B cell (primary cell): ENCODE results near the gene CHPF2. TPM values are rescaled to one million over a fixed set of nuclear protein-coding genes. Genes with fewer than 3 reads are reported as not detected.

Experiments
- ATAC-seq: fragments of 200-7000 bp; cut with Tn5 transposase; one replicate; pipeline ENCODE4 v1.10.0; 2021; ENCODE audit warnings: low read depth, mild to moderate bottlenecking, moderate number of reproducible peaks, moderate library complexity
- CTCF ChIA-PET: fragments of 350-600 bp; sonication (Branson Sonifier 250); formaldehyde crosslinking; loops from one replicate; lab custom pipeline; 2021; ENCODE audit warnings: antibody characterized with exemption, inconsistent platforms; lab: Charles Lee
- POLR2A ChIA-PET: fragments of 350-600 bp; sonication (Branson Sonifier 250); formaldehyde crosslinking; loops from one replicate; lab custom pipeline; 2021; ENCODE audit warnings: antibody characterized with exemption; lab: Charles Lee
- DNase-seq: peaks from one replicate; pipeline ENCODE4 v3.0.0; 2013
- H2AFZ ChIP-seq: 2 replicates; pipeline ENCODE4 v1.6.1; 2012; ENCODE audit warnings: mild to moderate bottlenecking, low read depth, low read length; ENCODE audit not compliant: insufficient read depth, poor library complexity, severe bottlenecking
- H3K27ac ChIP-seq, 2 donors: 1 replicate in 1 of 2; 2 replicates in 1 of 2; pipeline ENCODE4 v1.5.1; 2012 to 2013; ENCODE audit warnings: low read length in 2 of 2, mild to moderate bottlenecking in 2 of 2, moderate library complexity in 1 of 2
- H3K27me3 ChIP-seq, 4 experiments: fragments of 200-600 bp in 1 of 4; sonication (generic) in 1 of 4; replicated peaks in 1 of 4; 1 replicate in 2 of 4; 2 replicates in 2 of 4; pipeline versions ENCODE4 v1.6.1 to v1.7.0; 2013 to 2016; ENCODE audit warnings: low read length in 3 of 4, mild to moderate bottlenecking in 2 of 4, mixed read lengths in 1 of 4, moderate library complexity in 1 of 4; ENCODE audit not compliant: insufficient read depth in 4 of 4, control insufficient read depth in 3 of 4; ENCODE audit errors: control extremely low read depth in 1 of 4
- H3K36me3 ChIP-seq, 2 experiments: replicated peaks in 1 of 2; 1 replicate in 1 of 2; 2 replicates in 1 of 2; pipeline versions ENCODE4 v1.6.1 to v1.7.1; 2013; ENCODE audit warnings: low read length in 1 of 2; ENCODE audit not compliant: insufficient read depth in 2 of 2, control insufficient read depth in 1 of 2; ENCODE audit errors: control extremely low read depth in 1 of 2, extremely low read depth in 1 of 2
- H3K4me1 ChIP-seq, 2 donors: fragments of 200-600 bp in 1 of 2; sonication (generic) in 1 of 2; 1 replicate in 1 of 2; 2 replicates in 1 of 2; pipeline versions ENCODE4 v1.5.1 to v1.6.1; 2013 to 2017; ENCODE audit warnings: low read length in 2 of 2; ENCODE audit not compliant: control insufficient read depth in 2 of 2, insufficient read depth in 2 of 2
- H3K4me2 ChIP-seq: replicated peaks from 2 replicates; pipeline ENCODE3; 2012; ENCODE audit warnings: mild to moderate bottlenecking, low read depth, low read length; ENCODE audit not compliant: poor library complexity, severe bottlenecking
- H3K4me3 ChIP-seq, 5 experiments: fragments of 200-600 bp in 1 of 5; sonication (generic) in 1 of 5; 1 replicate in 3 of 5; 2 replicates in 2 of 5; pipeline versions ENCODE4 v1.5.1 to v1.7.0; 2011 to 2016; ENCODE audit warnings: low read length in 4 of 5, mild to moderate bottlenecking in 4 of 5, low read depth in 2 of 5, control low read depth in 1 of 5, moderate library complexity in 1 of 5; ENCODE audit not compliant: insufficient read depth in 1 of 5; ENCODE audit errors: control extremely low read depth in 1 of 5, extremely low read depth in 1 of 5
- H3K79me2 ChIP-seq: fragments of 200-600 bp; sonication (generic); one replicate; pipeline ENCODE4 v1.6.0; 2016; ENCODE audit warnings: low read length; ENCODE audit not compliant: control insufficient read depth, insufficient read depth
- H3K9ac ChIP-seq: fragments of 200-600 bp; sonication (generic); 2 replicates; pipeline ENCODE4 v1.6.1; 2017; ENCODE audit warnings: mild to moderate bottlenecking, low read length, moderate library complexity
- H3K9me3 ChIP-seq, 3 donors: one replicate each; pipeline versions ENCODE4 v1.6.1 to v1.7.1; 2013; ENCODE audit warnings: low read length in 2 of 3; ENCODE audit not compliant: control insufficient read depth in 2 of 3, insufficient read depth in 1 of 3; ENCODE audit errors: control extremely low read depth in 1 of 3
- H4K20me1 ChIP-seq: 2 replicates; pipeline ENCODE4 v1.6.0; 2012; ENCODE audit warnings: mild to moderate bottlenecking, low read length; ENCODE audit not compliant: insufficient read depth, control insufficient read depth, poor library complexity, severe bottlenecking
- H3K27ac Mint-ChIP-seq: one replicate; pipeline ENCODE4 v1.8.0; 2021; ENCODE audit warnings: mixed read lengths
- H3K27me3 Mint-ChIP-seq: one replicate; pipeline ENCODE4 v1.8.0; 2021; ENCODE audit warnings: mixed read lengths
- H3K4me1 Mint-ChIP-seq: one replicate; pipeline ENCODE4 v1.8.0; 2021; ENCODE audit warnings: mixed read lengths
- H3K4me3 Mint-ChIP-seq: one replicate; pipeline ENCODE4 v1.8.0; 2021; ENCODE audit warnings: mixed read lengths
- H3K9me3 Mint-ChIP-seq: one replicate; pipeline ENCODE4 v1.8.0; 2022; ENCODE audit warnings: mixed read lengths; ENCODE audit not compliant: insufficient read depth
- CTCF ChIP-seq: fragments of 200-600 bp; IDR thresholded peaks from one replicate; pipeline ENCODE4 v1.8.0; 2022; ENCODE audit warnings: antibody characterized with exemption, mild to moderate bottlenecking
- EZH2 ChIP-seq: IDR thresholded peaks from 2 replicates; pipeline ENCODE4 v1.6.1; 2012; ENCODE audit warnings: borderline replicate concordance, low read depth, mild to moderate bottlenecking, moderate library complexity, low read length; ENCODE audit not compliant: insufficient read depth, poor library complexity, severe bottlenecking
- WGBS: methylation state at CpG from one replicate; pipeline ENCODE4 v1.1.5; 2013; ENCODE audit warnings: missing lambda C conversion rate; ENCODE audit not compliant: insufficient coverage; 5-methylcytosine and 5-hydroxymethylcytosine counted together
- intact Hi-C: fragments of 100-400 bp; cut with micrococcal nuclease; formaldehyde crosslinking; loops from one replicate; pipeline ENCODE4 v1.10.0; 2022
- polyA plus RNA-seq: library from polyadenylated mRNA; depleted of rRNA; stranded (reverse); fragments of >200 nt; gene quantifications from 2 replicates; pipeline ENCODE4 v1.2.3, GENCODE V29; 2012
- total RNA-seq, 2 donors: library from RNA; stranded (reverse); fragments of 120-200 nt in 1 of 2; gene quantifications; 1 replicate in 1 of 2; 2 replicates in 1 of 2; pipeline versions ENCODE4 v1.2.3 to v1.2.4, GENCODE V29; 2013 to 2022

CHPF2 gene
- total and polyA plus RNA-seq, 2 donors (not counting 1 experiment from before 2014, with no cell fraction given): 39.4 to 39.9 TPM

- Histone ChIP-seq H2AFZ (peak overlapping the region; percentile 71), H3K79me2 (no peaks in the 10 kb centered on the region), H3K36me3 (no peaks in the 10 kb centered on the region), H3K4me2 (peak overlapping the region; percentile 69), H3K4me1 (peaks cover 4 to 11% of the 10 kb centered on the region in 2 donors), H4K20me1 (no peaks in the 10 kb centered on the region), H3K9me3 (peaks cover 0 to 3% (median 0%) of the 10 kb centered on the region in 3 donors), H3K27me3 (peaks cover 0 to 37% (median 5%) of the 10 kb centered on the region in 4 experiments), H3K27ac (no peak overlapping the region), H3K9ac (no peak overlapping the region), H3K4me3 (no peak overlapping the region)
- 42% methylated on average over 10 of the region's 10 CpGs for WGBS
- Mint-ChIP-seq H3K4me1 (peaks cover 10% of the 10 kb centered on the region), H3K27ac (no peak overlapping the region), H3K9me3 (no peaks in the 10 kb centered on the region), H3K4me3 (peak overlapping the region; percentile 57), H3K27me3 (peaks cover 48% of the 10 kb centered on the region)
- intact Hi-C loops: no loop called here
- ATAC-seq: no peak
- POLR2A ChIA-PET: no interaction called here
- CTCF ChIA-PET: no interaction called here
- DNase-seq: no peak
- no peak for TF ChIP-seq EZH2
These were observed 43.7 kb downstream of the CHPF2 start for GRCh38 chr7:151275813-151276577.

- peak overlapping the region; percentile 71 for H2AFZ ChIP-seq
- ATAC-seq (peak; percentile 64), DNase-seq (peak; percentile 60)
- peak overlapping the region in 4 of 5 experiments; percentile 11 to 50 (median 44) for H3K4me3 ChIP-seq
- H3K36me3 ChIP-seq: no peaks in the 10 kb centered on the region
- 6% methylated on average over 63 of the region's 63 CpGs for WGBS
- H3K9ac ChIP-seq: peak overlapping the region; percentile 45
- intact Hi-C loops: no loop called here
- peak overlapping the region; percentile 69 for H3K4me2 ChIP-seq
- no peak overlapping the region for H3K27ac ChIP-seq
- H3K4me1 Mint-ChIP-seq: peaks cover 10% of the 10 kb centered on the region
- H3K27me3 Mint-ChIP-seq: peaks cover 55% of the 10 kb centered on the region
- ChIA-PET CTCF (interaction anchor here (0.7 kb wide), 1 partner anchor 107 kb away, joined by 3 read pairs; no protein-coding TSS in a partner anchor), POLR2A (no interaction called here)
- peaks cover 4 to 11% of the 10 kb centered on the region in 2 donors for H3K4me1 ChIP-seq
- TF ChIP-seq EZH2 (no peak), CTCF (no peak)
- H3K27me3 ChIP-seq: peaks cover 0 to 39% (median 6%) of the 10 kb centered on the region in 4 experiments
- no peak overlapping the region for H3K27ac Mint-ChIP-seq
- peak overlapping the region; percentile 82 for H3K4me3 Mint-ChIP-seq
- H3K9me3 Mint-ChIP-seq: no peaks in the 10 kb centered on the region
- no peaks in the 10 kb centered on the region for H4K20me1 ChIP-seq
- H3K79me2 ChIP-seq: no peaks in the 10 kb centered on the region
- peaks cover 0 to 3% (median 0%) of the 10 kb centered on the region in 3 donors for H3K9me3 ChIP-seq
These were observed 44.6 kb downstream of the CHPF2 start for GRCh38 chr7:151276666-151277590.
